Small intestine (tissue), 7 donors: Measurements from ENCODE around the gene CBLN1. TPM values are rescaled to one million over a fixed set of nuclear protein-coding genes. Genes with fewer than 3 reads are reported as not detected.

ENCODE experiments used
- DNase-seq, 2 donors: peaks; one replicate each; pipeline versions ENCODE4 v3.0.0 to v3.0.0-alpha.2; 2013
- FAIRE-seq: peaks from 2 replicates; lab custom pipeline; 2012; peaks lifted over from hg19 to GRCh38; lab: Jason Lieb, UNC
- H3K27ac ChIP-seq, 3 donors: one replicate each; pipeline ENCODE4 v1.5.1; 2013; ENCODE audit warnings: low read length in 2 of 3, mild to moderate bottlenecking in 2 of 3, control low read depth in 1 of 3, inconsistent platforms in 1 of 3, low read depth in 1 of 3, moderate library complexity in 1 of 3
- H3K27me3 ChIP-seq, 3 donors: one replicate each; pipeline ENCODE4 v1.6.1; 2013; ENCODE audit warnings: low read length in 3 of 3, inconsistent platforms in 1 of 3; ENCODE audit not compliant: control insufficient read depth in 3 of 3, insufficient read depth in 3 of 3
- H3K36me3 ChIP-seq, 3 donors: one replicate each; pipeline ENCODE4 v1.6.1; 2013; ENCODE audit warnings: low read length in 3 of 3, inconsistent platforms in 1 of 3, low read depth in 1 of 3, mild to moderate bottlenecking in 1 of 3, moderate library complexity in 1 of 3; ENCODE audit not compliant: control insufficient read depth in 3 of 3, insufficient read depth in 2 of 3
- H3K4me1 ChIP-seq, 3 donors: one replicate each; pipeline ENCODE4 v1.6.1; 2013; ENCODE audit warnings: low read length in 2 of 3, inconsistent platforms in 1 of 3, low read depth in 1 of 3, mild to moderate bottlenecking in 1 of 3, moderate library complexity in 1 of 3; ENCODE audit not compliant: control insufficient read depth in 3 of 3, insufficient read depth in 2 of 3
- H3K4me3 ChIP-seq, 3 donors: one replicate each; pipeline ENCODE4 v1.5.1; 2013; ENCODE audit warnings: low read length in 3 of 3, control low read depth in 1 of 3, inconsistent platforms in 1 of 3, low read depth in 1 of 3, mild to moderate bottlenecking in 1 of 3, moderate library complexity in 1 of 3
- H3K9me3 ChIP-seq, 2 donors: one replicate each; pipeline ENCODE4 v1.6.1; 2013; ENCODE audit warnings: low read depth in 1 of 2, low read length in 1 of 2; ENCODE audit not compliant: control insufficient read depth in 2 of 2, insufficient read depth in 1 of 2
- WGBS, 3 donors: extraction: QIAGEN DNeasy Blood & Tissue Kit; methylation state at CpG; one replicate each; pipeline ENCODE4 v1.1.7; 2013; 5-methylcytosine and 5-hydroxymethylcytosine counted together
- polyA plus RNA-seq, 4 donors: library from polyadenylated mRNA; stranded (reverse) in 3 of 4; unstranded in 1 of 4; fragments of 200-250 nt in 3 of 4; fragments of 120-200 nt in 1 of 4; gene quantifications; one replicate each; pipeline versions ENCODE4 v1.2.1 to v1.2.3, GENCODE V29; 2013
- donor health status: healthy with polysubstance abuse.
- donor health status: control.
- donor health status: control.
- donor health status: Bipolar disorder and iron deficiency.
- donor health status: healthy.

The CBLN1 gene
- polyA plus RNA-seq, 4 donors = 0.27 to 2.1 (median 0.66) TPM; not detected in 1

DNA sequence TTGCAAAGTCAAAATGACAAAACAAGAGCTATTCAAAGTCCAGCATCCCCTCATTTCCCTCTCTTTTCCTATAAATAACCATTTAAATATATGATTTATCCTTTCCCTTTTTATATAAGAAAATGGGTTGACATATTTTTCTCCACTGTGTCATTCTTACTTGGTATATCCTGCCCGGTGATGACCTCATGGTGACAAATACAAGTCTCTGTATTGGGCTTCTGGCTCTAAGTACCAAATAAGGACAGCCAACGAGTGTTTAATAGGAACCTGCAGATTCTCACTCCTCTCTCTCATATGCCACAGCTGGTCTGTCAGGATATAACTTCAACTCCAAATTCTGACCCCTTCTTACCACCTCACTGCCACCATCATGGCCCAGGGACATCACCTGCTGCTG is 25.5 kb upstream of the CBLN1 start:
- WGBS, 3 donors = 67 to 75% (median 74%) methylated on average over 2 of the region's 2 CpGs
- no peaks in the 10 kb centered on the region for H3K4me1 ChIP-seq
- H3K27ac ChIP-seq = no peak overlapping the region
- H3K36me3 ChIP-seq = no peaks in the 10 kb centered on the region
- FAIRE-seq = no peak
- H3K9me3 ChIP-seq = no peaks in the 10 kb centered on the region
- no peak for DNase-seq
- no peak overlapping the region for H3K4me3 ChIP-seq
- H3K27me3 ChIP-seq = peaks cover 0 to 4% (median 2%) of the 10 kb centered on the region in 3 donors

DNA sequence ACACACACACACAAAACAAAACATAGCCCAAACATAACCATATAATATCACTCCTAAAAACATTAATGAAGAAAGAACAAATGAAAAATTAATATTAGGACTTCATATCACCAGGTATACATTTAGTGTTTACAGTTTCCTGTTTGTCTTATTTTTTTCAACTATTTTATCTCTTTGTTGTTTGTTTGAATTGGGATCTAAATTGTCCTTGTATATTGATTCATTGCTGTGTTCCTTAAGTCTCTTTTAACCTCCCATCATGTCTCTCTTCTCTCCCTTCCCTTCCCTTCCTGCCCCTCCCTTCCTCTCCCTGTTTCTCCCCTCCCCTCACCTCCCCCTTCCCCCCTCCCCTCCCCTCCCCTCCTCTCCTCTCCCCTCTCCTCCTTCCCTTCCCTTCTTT is 23.8 kb upstream of the CBLN1 start:
- Histone ChIP-seq H3K36me3 (no peaks in the 10 kb centered on the region), H3K4me3 (no peak overlapping the region), H3K27me3 (peaks cover 0 to 4% (median 0%) of the 10 kb centered on the region in 3 donors), H3K4me1 (no peaks in the 10 kb centered on the region), H3K9me3 (no peaks in the 10 kb centered on the region), H3K27ac (no peak overlapping the region)
- DNase-seq (no peak), FAIRE-seq (no peak)

DNA sequence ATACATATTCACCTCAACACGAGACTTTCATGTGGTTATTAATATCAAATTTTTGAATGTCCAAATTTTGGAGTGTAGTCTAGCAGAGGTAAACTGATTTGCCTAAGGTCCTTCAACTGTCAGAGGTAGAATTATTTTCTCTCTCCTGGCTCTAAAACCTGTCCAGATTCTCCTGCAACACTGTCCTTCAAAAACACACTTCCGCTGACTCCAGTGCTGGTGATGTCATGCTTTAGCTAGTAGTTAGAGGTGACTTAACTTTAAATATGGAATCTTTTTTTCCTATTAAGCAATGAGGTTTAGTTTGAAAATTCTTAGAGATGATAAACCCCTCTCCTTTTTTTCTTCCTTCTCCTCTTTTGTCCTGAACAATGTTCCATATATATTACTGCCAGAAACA is 10.8 kb upstream of the CBLN1 start:
- Histone ChIP-seq H3K9me3 (no peaks in the 10 kb centered on the region), H3K36me3 (no peaks in the 10 kb centered on the region), H3K4me3 (no peak overlapping the region), H3K27me3 (peaks cover 0 to 3% (median 0%) of the 10 kb centered on the region in 3 donors), H3K27ac (no peak overlapping the region), H3K4me1 (no peaks in the 10 kb centered on the region)
- 75 to 82% (median 76%) methylated on average over 2 of the region's 2 CpGs for whole genome bisulfite sequencing, 3 donors
- FAIRE-seq (no peak), DNase-seq (no peak)

DNA sequence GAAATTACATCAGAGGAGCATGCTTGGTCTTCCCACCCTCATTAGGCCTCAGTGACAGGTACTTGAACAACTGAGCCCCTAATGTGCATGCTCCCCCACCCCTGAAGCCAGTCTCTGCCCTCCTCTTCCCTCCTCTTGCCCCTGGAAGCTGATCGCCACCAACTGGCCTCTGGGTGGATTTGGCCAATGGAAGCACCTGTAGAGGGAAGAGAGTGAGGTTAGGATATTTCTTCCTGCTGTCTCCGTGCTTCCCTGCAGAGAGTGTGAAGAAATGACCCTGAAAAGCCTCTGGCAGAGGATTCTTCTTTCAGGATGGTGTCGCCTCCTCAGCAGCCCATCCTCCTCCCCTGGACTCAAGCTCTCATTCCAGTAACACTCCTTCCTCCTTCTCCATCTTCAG is 5.9 kb upstream of the CBLN1 start:
- Histone ChIP-seq H3K36me3 (no peaks in the 10 kb centered on the region), H3K27me3 (peaks cover 0 to 20% (median 15%) of the 10 kb centered on the region in 3 donors), H3K9me3 (no peaks in the 10 kb centered on the region), H3K4me1 (peaks cover 0 to 10% (median 0%) of the 10 kb centered on the region in 3 donors), H3K4me3 (no peak overlapping the region), H3K27ac (no peak overlapping the region)
- DNase-seq (no peak), FAIRE-seq (no peak)
- WGBS, 3 donors = 49 to 71% (median 61%) methylated on average over 3 of the region's 3 CpGs

DNA sequence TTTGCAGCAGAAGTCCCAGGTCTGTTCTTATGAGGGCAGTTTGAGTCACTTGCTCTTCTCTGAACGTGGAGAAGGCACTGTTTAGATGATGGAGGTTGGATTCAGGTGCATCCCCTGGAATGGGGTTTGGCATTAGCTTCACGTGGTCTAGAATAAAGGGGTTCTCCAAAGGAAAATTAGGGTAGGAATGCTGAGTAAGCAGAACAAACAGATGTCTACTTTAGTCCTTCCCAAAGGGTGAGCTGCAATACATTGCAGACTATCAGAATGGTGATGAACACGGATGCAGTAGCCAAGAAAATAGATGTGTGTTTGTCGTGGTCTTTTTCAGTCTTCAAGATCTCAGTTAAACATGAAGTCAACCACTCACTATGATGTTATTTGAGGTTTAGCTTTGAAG is 3.3 kb upstream of the CBLN1 start:
- DNase-seq = no peak
- 57 to 66% (median 63%) methylated on average over 4 of the region's 4 CpGs for WGBS, 3 donors
- no peak overlapping the region for H3K27ac ChIP-seq
- H3K4me1 ChIP-seq = peaks cover 3 to 21% (median 4%) of the 10 kb centered on the region in 3 donors
- peaks cover 6 to 34% (median 30%) of the 10 kb centered on the region in 3 donors for H3K27me3 ChIP-seq
- H3K9me3 ChIP-seq = no peaks in the 10 kb centered on the region
- no peaks in the 10 kb centered on the region for H3K36me3 ChIP-seq
- no peak for FAIRE-seq
- H3K4me3 ChIP-seq = no peak overlapping the region

DNA sequence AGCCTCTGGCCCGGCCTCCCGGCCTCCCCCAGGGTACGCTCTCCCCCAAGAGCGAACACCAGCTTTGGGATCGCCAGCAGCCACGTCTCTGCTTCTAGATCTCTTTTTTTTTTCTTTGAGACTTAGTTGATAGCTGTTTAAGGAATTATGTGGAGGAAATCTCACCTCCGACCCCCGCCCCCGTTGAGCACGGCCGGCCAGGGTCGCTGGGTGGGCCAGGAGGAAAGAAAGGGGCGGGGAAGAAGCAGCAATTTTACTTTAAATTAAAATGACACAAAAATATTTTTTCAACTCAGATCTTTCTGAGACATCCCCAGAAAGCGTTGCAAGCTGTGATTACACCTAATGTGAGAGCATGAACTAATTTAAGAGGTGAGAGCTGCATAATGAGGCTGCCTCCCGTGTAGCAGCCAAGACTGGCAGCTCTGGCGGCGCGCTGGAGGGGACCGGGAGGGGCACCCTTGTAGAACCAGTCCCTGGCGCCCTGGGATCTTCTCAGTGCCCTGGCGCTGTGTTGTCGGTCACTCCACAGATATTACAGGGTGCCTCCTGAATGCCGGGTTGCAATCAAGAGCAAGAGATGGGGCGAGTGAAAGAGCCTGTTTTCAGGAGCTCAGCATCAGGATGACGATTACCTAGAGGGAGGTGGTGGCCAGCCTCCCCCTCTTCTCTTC is 1.9 kb upstream of the CBLN1 start:
- Histone ChIP-seq H3K27ac (no peak overlapping the region), H3K36me3 (no peaks in the 10 kb centered on the region), H3K27me3 (peaks cover 6 to 48% (median 40%) of the 10 kb centered on the region in 3 donors), H3K4me1 (peaks cover 3 to 23% (median 4%) of the 10 kb centered on the region in 3 donors), H3K9me3 (no peaks in the 10 kb centered on the region), H3K4me3 (peak overlapping the region in 1 of 3 donors; percentile 63)
- WGBS, 3 donors = 4 to 7% (median 5%) methylated on average over 25 of the region's 25 CpGs
- DNase-seq (no peak), FAIRE-seq (no peak)

DNA sequence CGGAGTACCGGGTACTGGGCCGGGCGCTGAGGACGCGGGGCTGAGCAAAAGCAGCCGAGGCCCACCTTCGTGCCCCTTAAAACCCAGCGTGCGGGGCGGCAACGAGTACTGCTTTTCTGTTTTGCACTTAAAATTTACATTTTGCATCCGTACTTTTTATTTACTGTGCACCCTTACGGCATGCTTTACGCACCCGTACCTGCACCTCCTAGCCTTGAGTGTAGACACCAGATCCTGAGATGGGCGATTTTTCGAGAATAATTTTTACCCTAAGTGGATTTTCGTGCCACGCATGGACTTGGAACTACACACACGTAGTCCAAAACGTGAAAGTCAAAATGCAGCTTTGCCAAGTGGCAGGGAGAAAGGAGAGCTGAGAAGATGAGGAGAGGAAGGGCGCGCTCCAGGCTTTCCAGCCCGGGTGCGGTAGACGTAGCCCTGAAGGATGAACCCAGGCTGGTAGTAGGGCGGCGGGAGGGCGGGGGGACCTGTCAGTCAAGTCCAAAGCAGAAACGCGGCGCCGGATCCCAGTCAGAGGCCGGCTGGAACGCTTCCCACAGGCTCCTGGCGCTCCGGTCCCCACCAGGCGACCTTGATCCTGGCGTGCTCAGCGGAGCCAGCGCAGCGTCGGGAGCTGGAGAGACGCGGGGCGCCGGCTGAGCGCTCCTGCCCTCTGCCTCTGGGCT is 1.2 kb upstream of the CBLN1 start:
- Histone ChIP-seq H3K9me3 (no peaks in the 10 kb centered on the region), H3K4me3 (peak overlapping the region in 2 of 3 donors; percentile 43 to 63), H3K27me3 (peaks cover 6 to 54% (median 46%) of the 10 kb centered on the region in 3 donors), H3K27ac (no peak overlapping the region), H3K4me1 (peaks cover 3 to 27% (median 4%) of the 10 kb centered on the region in 3 donors), H3K36me3 (no peaks in the 10 kb centered on the region)
- 1 to 4% (median 2%) methylated on average over 44 to 49 of the region's 49 CpGs for WGBS, 3 donors
- no peak for FAIRE-seq
- peak; percentile 34 to 48 for DNase-seq

DNA sequence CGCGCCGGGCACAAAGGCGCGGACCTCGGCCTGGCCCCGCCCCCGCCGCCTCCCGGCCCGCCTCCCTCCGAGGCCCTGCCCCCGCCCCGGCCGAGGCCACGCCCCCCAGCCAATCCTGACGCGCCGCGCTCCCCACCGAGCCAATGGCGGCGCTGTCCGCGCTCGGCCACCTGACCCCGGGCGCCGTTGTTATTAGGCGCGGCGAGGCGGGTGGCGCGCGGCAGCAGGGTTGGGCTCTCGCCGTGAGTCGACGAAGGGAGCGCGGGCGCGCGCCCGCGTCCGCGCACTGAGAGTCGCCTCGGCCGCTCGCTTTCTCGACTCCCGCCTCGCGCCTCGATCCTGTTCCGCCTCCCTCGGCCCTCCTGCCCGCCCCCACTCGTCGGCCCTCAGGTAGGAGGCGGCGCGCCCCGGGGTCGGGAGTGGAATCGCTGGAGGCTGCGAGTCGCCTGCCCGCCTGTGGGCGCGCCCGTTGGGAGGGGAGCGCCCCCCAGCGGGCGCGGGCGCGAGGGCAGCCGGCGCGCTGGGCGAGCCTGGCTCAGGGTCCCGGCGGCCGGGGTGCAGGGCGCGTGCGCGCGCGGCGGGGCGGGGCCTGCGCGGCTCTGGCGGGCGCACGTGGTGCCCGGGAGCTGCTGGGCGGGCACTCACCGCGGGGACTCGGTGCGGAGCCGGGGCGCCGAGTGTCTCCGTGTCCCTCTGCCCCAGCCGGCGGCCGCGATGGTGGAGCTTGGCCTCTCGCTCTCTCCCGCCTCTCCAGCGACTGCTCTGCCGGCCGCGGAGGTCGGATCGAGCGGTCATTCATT is 405 bp upstream of the CBLN1 start:
- Histone ChIP-seq H3K27ac (peak overlapping the region; percentile 81 to 94 (median 86)), H3K4me1 (peaks cover 3 to 27% (median 4%) of the 10 kb centered on the region in 3 donors), H3K4me3 (peak overlapping the region in 2 of 3 donors; percentile 43 to 63), H3K27me3 (peaks cover 6 to 62% (median 50%) of the 10 kb centered on the region in 3 donors), H3K36me3 (no peaks in the 10 kb centered on the region), H3K9me3 (no peaks in the 10 kb centered on the region)
- no peak for FAIRE-seq
- 1% methylated on average over 65 to 124 of the region's 124 CpGs for WGBS, 3 donors
- DNase-seq = peak; percentile 95 to 97
